ENCODE measurements around the gene SPEF1. TPM values are rescaled to one million over a fixed set of nuclear protein-coding genes. Genes with fewer than 3 reads are reported as not detected.

Gene SPEF1
- total RNA-seq, 1 experiment from 2014 or later: not detected

DNA sequence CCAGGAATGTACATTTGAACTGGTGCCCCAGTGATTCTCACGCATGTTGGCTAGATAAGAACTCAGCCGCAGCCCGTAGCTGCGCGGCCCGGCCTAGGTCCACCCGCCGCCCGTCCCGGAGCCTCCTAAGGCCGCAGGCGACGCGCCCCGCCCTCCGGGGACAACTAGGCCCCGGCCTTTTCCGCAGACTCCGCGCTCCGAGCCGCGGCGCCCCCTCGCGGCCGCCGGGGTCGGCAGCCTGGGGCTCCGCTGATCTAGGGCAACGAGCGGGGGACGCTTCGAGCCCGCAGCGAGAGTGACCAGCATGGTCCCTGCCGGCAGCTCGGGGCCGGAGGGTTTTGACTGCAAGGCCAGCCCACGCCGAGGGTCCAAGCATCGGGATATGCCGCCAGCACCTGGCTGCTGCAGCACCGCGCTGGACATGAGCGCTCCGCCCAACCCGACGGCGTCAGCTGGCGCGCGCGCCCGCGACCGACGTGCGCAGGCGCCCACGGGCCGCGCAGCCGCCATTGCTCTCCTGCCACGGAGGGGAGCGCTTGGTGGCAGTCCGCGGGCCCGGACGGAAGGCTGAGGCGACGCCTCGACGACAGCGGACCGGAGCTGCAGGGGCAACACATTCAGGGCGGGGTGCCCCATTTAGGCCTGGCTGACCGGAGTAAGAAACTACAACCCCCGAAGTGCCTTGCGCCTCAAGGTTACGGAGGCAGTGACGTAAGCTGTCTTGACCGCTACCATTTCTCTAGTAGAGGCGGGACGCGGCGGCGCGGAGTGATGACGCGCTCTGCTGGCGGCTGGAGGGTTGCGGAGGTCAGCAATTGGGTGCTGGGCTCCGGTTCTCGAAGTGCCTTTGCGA is 39.0 kb upstream of the SPEF1 start, which contains the start of gene AP5S1:
AP5S1 (plus strand) TSS at position 500 of the 853 bp plus-strand sequence. CDS start 1,571 bp downstream, outside the sequence.
- H3K4me3 ChIP-seq (ENCODE audit: low read length): peak within 1 kb of the TSS; percentile 69
- H3K4me1 ChIP-seq (ENCODE audit: low read length): peaks cover 21% of the 10 kb centered on the region
- H3K79me2 ChIP-seq (ENCODE audit: low read length): peaks cover 13% of the 10 kb centered on the region
- no peaks in the 10 kb centered on the region for H3K9me2 ChIP-seq (replicated peaks; ENCODE audit: insufficient read depth, low read length)
- DNase-seq: peak; percentile 98
- no peaks in the 10 kb centered on the region for H4K20me1 ChIP-seq (ENCODE audit: insufficient read depth, low read depth, low read length)
- H3K9me3 ChIP-seq (ENCODE audit: low read length): no peaks in the 10 kb centered on the region
- no peaks in the 10 kb centered on the region for H3K27me3 ChIP-seq (ENCODE audit: low read length)
- peak within 1 kb of the TSS; percentile 93 for H2AFZ ChIP-seq (ENCODE audit: low read length)
- H3K4me2 ChIP-seq (ENCODE audit: low read depth, low read length, poor library complexity, severe bottlenecking): peak within 1 kb of the TSS; percentile 81
- peak within 1 kb of the TSS; percentile 82 for H3K9ac ChIP-seq (ENCODE audit: low read length)
- 0 out of 2 replicates have a peak, but pooled peaks cover 5% of the 10 kb centered on the region for H3K36me3 ChIP-seq (ENCODE audit: insufficient read depth, low read length)
- H3K27ac ChIP-seq (ENCODE audit: low read length): peak within 1 kb of the TSS; percentile 44

DNA sequence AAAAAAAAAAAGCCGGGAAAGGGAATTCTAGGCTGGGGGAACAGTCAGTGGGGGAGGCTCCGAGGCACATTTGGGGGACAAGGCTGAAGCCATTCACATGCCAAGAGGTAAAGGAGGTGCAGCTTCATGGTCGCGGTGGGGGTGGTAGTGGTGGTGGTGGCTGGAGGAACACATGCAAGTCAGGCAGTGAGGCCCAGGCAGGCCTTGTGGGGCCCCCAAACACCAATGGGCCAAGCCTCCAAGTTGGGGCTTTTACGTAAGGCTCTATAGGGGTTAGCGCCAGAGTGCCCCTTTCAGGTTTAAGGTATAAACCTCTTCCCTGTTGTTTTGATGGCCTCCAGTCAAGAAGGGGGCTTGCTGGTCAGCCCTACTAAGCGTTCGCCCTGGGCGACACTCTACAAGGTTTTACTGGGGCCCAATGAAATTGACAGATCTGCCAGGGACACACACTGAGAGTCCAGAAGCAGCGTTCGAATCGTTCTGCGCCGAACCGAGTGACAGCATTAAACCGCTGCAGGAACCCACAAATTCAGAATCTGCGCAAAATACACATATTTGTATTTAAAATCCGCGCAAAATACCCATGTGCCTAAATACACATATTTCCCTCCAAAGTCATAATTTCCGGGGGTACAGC is 38.3 kb upstream of the SPEF1 start:
- H3K4me3 ChIP-seq (ENCODE audit: low read length): peak overlapping the region; percentile 69
- peaks cover 21% of the 10 kb centered on the region for H3K4me1 ChIP-seq (ENCODE audit: low read length)
- peak overlapping the region; percentile 93 for H2AFZ ChIP-seq (ENCODE audit: low read length)
- no peaks in the 10 kb centered on the region for H4K20me1 ChIP-seq (ENCODE audit: insufficient read depth, low read depth, low read length)
- H3K79me2 ChIP-seq (ENCODE audit: low read length): peaks cover 13% of the 10 kb centered on the region
- no peaks in the 10 kb centered on the region for H3K9me3 ChIP-seq (ENCODE audit: low read length)
- peak overlapping the region; percentile 81 for H3K4me2 ChIP-seq (ENCODE audit: low read depth, low read length, poor library complexity, severe bottlenecking)
- no peaks in the 10 kb centered on the region for H3K9me2 ChIP-seq (replicated peaks; ENCODE audit: insufficient read depth, low read length)
- peak; percentile 60 for DNase-seq
- 0 out of 2 replicates have a peak, but pooled peaks cover 5% of the 10 kb centered on the region for H3K36me3 ChIP-seq (ENCODE audit: insufficient read depth, low read length)
- H3K9ac ChIP-seq (ENCODE audit: low read length): peak overlapping the region; percentile 82
- H3K27me3 ChIP-seq (ENCODE audit: low read length): no peaks in the 10 kb centered on the region
- H3K27ac ChIP-seq (ENCODE audit: low read length): peak overlapping the region; percentile 44

DNA sequence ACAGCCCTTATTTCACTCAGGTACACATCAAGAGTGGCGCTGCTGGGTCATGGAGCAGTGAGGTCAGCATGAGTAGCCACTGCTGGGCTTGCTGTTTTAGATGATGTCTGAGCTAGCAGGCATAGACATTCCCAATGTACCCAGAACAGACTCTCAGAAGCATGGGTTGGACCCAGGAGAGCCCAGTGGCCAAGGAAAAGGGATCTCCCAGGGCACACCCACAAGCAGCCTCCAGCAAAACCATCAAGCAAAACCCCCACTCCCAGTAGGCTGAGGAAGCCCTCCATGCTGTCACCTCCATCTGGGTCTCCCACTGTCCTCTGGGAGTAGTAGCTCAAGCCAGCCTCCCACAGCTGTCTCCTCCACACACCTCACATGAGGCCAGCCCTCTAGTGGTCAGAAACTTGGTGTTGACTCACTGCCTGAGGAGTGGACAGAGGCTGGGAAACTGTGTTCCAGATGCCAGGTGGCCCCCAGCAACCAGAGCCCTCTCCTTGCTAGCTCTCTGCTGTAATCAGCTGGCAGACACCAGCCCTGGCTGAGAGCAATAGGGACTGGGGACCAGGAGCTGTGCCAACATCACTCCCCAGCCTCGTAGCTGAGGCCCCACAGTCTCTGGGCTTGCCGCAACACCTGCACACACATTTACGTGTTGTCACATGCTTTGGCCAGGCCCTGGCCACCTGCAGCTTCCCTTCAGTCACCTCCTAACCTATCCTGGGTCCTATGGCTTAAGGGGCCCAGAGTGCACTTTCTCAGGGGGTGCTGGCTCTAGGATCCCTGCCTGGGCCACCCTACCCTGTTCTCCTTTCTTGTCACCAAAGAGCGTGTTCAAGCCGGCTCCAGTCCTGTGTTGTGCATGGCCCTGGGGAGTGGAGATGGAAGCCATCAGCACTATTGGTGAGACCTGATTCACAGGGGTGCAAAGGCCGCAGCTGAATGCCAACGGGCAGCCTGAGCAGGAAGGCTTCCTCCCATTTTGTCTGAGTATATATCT is 37.2 kb upstream of the SPEF1 start:
- Histone ChIP-seq H3K4me3 (ENCODE audit: low read length) (no peak overlapping the region), H4K20me1 (ENCODE audit: insufficient read depth, low read depth, low read length) (no peaks in the 10 kb centered on the region), H3K27ac (ENCODE audit: low read length) (no peak overlapping the region), H3K4me2 (ENCODE audit: low read depth, low read length, poor library complexity, severe bottlenecking) (no peak overlapping the region), H3K9ac (ENCODE audit: low read length) (no peak overlapping the region), H2AFZ (ENCODE audit: low read length) (no peak overlapping the region), H3K36me3 (ENCODE audit: insufficient read depth, low read length) (0 out of 2 replicates have a peak, but pooled peaks cover 5% of the 10 kb centered on the region), H3K79me2 (ENCODE audit: low read length) (peaks cover 13% of the 10 kb centered on the region), H3K4me1 (ENCODE audit: low read length) (peaks cover 21% of the 10 kb centered on the region), H3K9me2 (replicated peaks; ENCODE audit: insufficient read depth, low read length) (no peaks in the 10 kb centered on the region), H3K27me3 (ENCODE audit: low read length) (no peaks in the 10 kb centered on the region), H3K9me3 (ENCODE audit: low read length) (no peaks in the 10 kb centered on the region)
- peak; percentile 73 for DNase-seq

DNA sequence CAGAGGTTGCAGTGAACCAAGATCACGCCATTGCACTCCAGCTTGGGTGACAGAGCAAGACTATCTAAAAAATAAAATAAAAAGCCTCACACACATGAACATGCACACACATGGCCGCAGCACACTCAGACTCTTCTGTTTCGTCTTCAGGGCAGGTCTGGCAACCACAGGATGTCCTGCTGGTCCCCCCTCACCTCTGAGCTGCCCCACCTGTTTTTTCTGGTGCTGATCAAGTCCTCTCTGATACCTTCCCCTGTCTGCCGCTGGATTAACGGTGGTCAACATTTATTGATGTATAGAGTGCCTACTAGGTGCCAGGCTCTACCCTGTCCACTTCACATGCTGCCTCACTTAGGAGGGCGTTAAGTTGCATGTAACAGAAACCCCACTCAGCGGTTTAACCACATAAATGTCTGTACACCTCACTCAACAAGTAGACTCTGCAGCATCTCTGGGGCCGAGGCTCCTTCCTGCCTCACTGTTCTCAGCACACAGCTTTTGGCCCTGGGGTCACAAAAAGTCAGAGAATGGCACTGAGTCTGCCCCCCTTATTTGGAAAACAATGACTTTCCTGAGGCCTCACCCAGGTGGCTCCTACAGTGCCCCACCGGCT is 34.6 kb upstream of the SPEF1 start:
- H3K9me2 ChIP-seq (replicated peaks; ENCODE audit: insufficient read depth, low read length): no peaks in the 10 kb centered on the region
- H3K4me1 ChIP-seq (ENCODE audit: low read length): peaks cover 13% of the 10 kb centered on the region
- no peak for DNase-seq
- no peak overlapping the region for H3K9ac ChIP-seq (ENCODE audit: low read length)
- H3K4me2 ChIP-seq (ENCODE audit: low read depth, low read length, poor library complexity, severe bottlenecking): no peak overlapping the region
- H3K4me3 ChIP-seq (ENCODE audit: low read length): no peak overlapping the region
- H3K36me3 ChIP-seq (ENCODE audit: insufficient read depth, low read length): no peaks in the 10 kb centered on the region
- no peak overlapping the region for H3K27ac ChIP-seq (ENCODE audit: low read length)
- H3K9me3 ChIP-seq (ENCODE audit: low read length): no peaks in the 10 kb centered on the region
- no peak overlapping the region for H2AFZ ChIP-seq (ENCODE audit: low read length)
- no peaks in the 10 kb centered on the region for H4K20me1 ChIP-seq (ENCODE audit: insufficient read depth, low read depth, low read length)
- H3K27me3 ChIP-seq (ENCODE audit: low read length): no peaks in the 10 kb centered on the region
- H3K79me2 ChIP-seq (ENCODE audit: low read length): peaks cover under 1% of the 10 kb centered on the region; the same call in 1 of the 2 replicates

DNA sequence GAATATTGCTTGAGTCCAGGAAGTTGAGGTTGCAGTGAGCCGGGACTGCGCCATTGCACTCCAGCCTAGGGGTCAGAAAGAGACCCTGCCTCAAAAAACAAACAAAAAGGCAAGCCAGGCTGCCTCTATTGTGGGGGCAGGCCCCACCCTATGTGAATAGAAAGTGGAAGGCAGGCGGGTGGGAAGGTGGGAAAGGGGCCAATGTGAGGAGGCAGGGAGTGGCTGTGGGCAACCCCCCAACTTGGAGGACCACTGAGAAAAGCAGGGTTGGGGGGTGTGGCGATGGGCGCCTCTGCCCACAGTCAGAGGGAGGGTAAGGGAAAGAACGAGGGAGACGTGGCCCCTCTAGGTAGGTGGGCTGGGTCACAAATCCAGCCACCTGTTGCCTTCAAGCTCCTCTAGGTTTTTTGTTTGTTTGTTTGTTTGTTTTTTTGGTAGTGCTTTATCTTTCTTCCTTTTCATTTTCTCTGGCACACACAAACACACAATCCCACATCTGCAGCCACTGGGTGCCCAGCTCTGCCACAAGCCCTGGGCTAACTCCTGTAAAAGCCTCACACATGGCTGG is 33.8 kb upstream of the SPEF1 start:
- no peaks in the 10 kb centered on the region for H3K9me2 ChIP-seq (replicated peaks; ENCODE audit: insufficient read depth, low read length)
- no peak overlapping the region for H3K9ac ChIP-seq (ENCODE audit: low read length)
- H4K20me1 ChIP-seq (ENCODE audit: insufficient read depth, low read depth, low read length): no peaks in the 10 kb centered on the region
- H3K79me2 ChIP-seq (ENCODE audit: low read length): no peaks in the 10 kb centered on the region
- no peak overlapping the region for H2AFZ ChIP-seq (ENCODE audit: low read length)
- H3K4me2 ChIP-seq (ENCODE audit: low read depth, low read length, poor library complexity, severe bottlenecking): no peak overlapping the region
- H3K36me3 ChIP-seq (ENCODE audit: insufficient read depth, low read length): no peaks in the 10 kb centered on the region
- DNase-seq: no peak
- no peak overlapping the region for H3K4me3 ChIP-seq (ENCODE audit: low read length)
- no peak overlapping the region for H3K27ac ChIP-seq (ENCODE audit: low read length)
- H3K9me3 ChIP-seq (ENCODE audit: low read length): no peaks in the 10 kb centered on the region
- H3K4me1 ChIP-seq (ENCODE audit: low read length): peaks cover 13% of the 10 kb centered on the region
- no peaks in the 10 kb centered on the region for H3K27me3 ChIP-seq (ENCODE audit: low read length)

DNA sequence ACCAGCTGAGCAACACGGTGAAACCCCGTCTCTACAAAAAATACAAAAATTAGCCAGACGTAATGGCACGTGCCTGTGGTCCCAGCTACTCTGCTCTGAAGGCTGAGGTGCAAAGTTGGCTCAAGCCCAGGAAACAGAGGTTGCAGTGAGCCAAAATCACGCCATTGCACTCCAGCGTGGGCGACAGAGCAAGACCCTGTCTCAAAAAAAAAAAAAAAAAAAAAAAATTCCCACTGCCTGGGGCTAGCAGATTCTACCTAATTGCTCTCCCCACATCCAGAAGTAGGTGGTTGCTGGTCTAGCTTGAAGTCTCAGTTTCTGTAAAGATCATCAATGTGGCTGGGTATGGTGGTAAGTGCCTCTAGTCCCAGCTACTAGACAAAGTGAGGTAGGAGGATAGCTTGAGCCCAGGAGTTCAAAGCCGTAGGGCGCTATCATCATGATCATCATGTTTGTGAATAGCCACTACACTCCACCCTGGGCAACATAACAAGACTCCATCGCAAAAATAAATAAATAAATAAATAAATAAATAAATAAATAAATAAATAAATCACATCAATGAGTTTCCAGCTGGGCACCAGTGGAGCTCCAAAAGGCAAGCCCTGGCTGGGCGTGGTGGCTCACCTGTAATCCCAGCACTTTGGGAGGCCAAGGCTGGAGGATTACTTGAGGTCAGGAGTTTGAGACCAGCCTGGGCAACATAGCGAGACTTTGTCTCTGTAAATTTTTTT is 32.8 kb upstream of the SPEF1 start:
- Histone ChIP-seq H3K79me2 (ENCODE audit: low read length) (no peaks in the 10 kb centered on the region), H3K4me2 (ENCODE audit: low read depth, low read length, poor library complexity, severe bottlenecking) (no peak overlapping the region), H3K4me3 (ENCODE audit: low read length) (no peak overlapping the region), H3K27ac (ENCODE audit: low read length) (no peak overlapping the region), H3K9me2 (replicated peaks; ENCODE audit: insufficient read depth, low read length) (no peaks in the 10 kb centered on the region), H4K20me1 (ENCODE audit: insufficient read depth, low read depth, low read length) (no peaks in the 10 kb centered on the region), H3K36me3 (ENCODE audit: insufficient read depth, low read length) (no peaks in the 10 kb centered on the region), H3K9ac (ENCODE audit: low read length) (no peak overlapping the region), H3K27me3 (ENCODE audit: low read length) (no peaks in the 10 kb centered on the region), H3K9me3 (ENCODE audit: low read length) (no peaks in the 10 kb centered on the region), H2AFZ (ENCODE audit: low read length) (no peak overlapping the region), H3K4me1 (ENCODE audit: low read length) (peaks cover 6% of the 10 kb centered on the region)
- DNase-seq: no peak
